ENCODE results near the gene PRMT7.
A peak's percentile ranks its signal among the peaks of the same experiment; 100 is the strongest.

PRMT7 gene

GRCh38 chr16:68401871-68402747 is 91.3 kb downstream of the PRMT7 start:
- no peak for DNase-seq

- no peak for DNase-seq
Observed at GRCh38 chr16:68402748-68403040, 91.9 kb downstream of the PRMT7 start.

GRCh38 chr16:68403177-68403576 is 92.4 kb downstream of the PRMT7 start:
- DNase-seq, result no peak

- DNase-seq, result no peak
Observed at GRCh38 chr16:68403704-68404103, 92.9 kb downstream of the PRMT7 start.

- DNase-seq, result no peak
Observed at GRCh38 chr16:68404736-68405345, 94.0 kb downstream of the PRMT7 start.

- DNase-seq, result peak; percentile 54 to 87
Observed at GRCh38 chr16:68406458-68407152, 95.8 kb downstream of the PRMT7 start.
